ENCODE measurements around the gene CFAP45. TPM values are rescaled to one million over a fixed set of nuclear protein-coding genes. Genes with fewer than 3 reads are reported as not detected.

The CFAP45 gene
- total and polyA plus RNA-seq, 2 donors from 2014 or later = 1.0 to 14.2 TPM

- no peak for DNase-seq
- TF ChIP-seq CTCF (IDR thresholded peaks at IDR 0.05; ENCODE audit: borderline replicate concordance, extremely low read depth, insufficient read depth) = no peak
- H3K36me3 ChIP-seq (ENCODE audit: control insufficient read depth in 2 of 3, insufficient read depth in 3 of 3, low read length in 3 of 3) = no peaks in the 10 kb centered on the region
- FAIRE-seq = no peak
- H3K27ac ChIP-seq (ENCODE audit: low read depth in 2 of 2, low read length in 2 of 2) = no peak overlapping the region
- H3K27me3 ChIP-seq (ENCODE audit: control insufficient read depth, insufficient read depth, low read length) = no peaks in the 10 kb centered on the region
- no peaks in the 10 kb centered on the region for H3K9me3 ChIP-seq (ENCODE audit: control insufficient read depth in 2 of 3, insufficient read depth in 1 of 3, low read length in 3 of 3)
- no peak overlapping the region for H3K4me3 ChIP-seq (ENCODE audit: low read length in 3 of 3)
- intact Hi-C loops (cut with DNase I) = no loop called here
- no peak overlapping the region for H3K9ac ChIP-seq (ENCODE audit: low read length in 3 of 3)
- peaks cover 0 to 2% (median 2%) of the 10 kb centered on the region in 3 donors for H3K4me1 ChIP-seq (ENCODE audit: control insufficient read depth in 2 of 3, insufficient read depth in 2 of 3, low read depth in 1 of 3, low read length in 3 of 3)
Observed at GRCh38 chr1:159839116-159839849, 60.7 kb downstream of the CFAP45 start.

GRCh38 chr1:159838715-159839114 is 61.2 kb downstream of the CFAP45 start:
- H3K9me3 ChIP-seq (ENCODE audit: control insufficient read depth in 2 of 3, insufficient read depth in 1 of 3, low read length in 3 of 3) = no peaks in the 10 kb centered on the region
- H3K36me3 ChIP-seq (ENCODE audit: control insufficient read depth in 2 of 3, insufficient read depth in 3 of 3, low read length in 3 of 3) = no peaks in the 10 kb centered on the region
- no peak overlapping the region for H3K4me3 ChIP-seq (ENCODE audit: low read length in 3 of 3)
- intact Hi-C loops (cut with DNase I) = no loop called here
- TF ChIP-seq CTCF (IDR thresholded peaks at IDR 0.05; ENCODE audit: borderline replicate concordance, extremely low read depth, insufficient read depth) = no peak
- peaks cover 0 to 2% (median 2%) of the 10 kb centered on the region in 3 donors for H3K4me1 ChIP-seq (ENCODE audit: control insufficient read depth in 2 of 3, insufficient read depth in 2 of 3, low read depth in 1 of 3, low read length in 3 of 3)
- no peak for FAIRE-seq
- DNase-seq = no peak
- H3K27ac ChIP-seq (ENCODE audit: low read depth in 2 of 2, low read length in 2 of 2) = no peak overlapping the region
- H3K27me3 ChIP-seq (ENCODE audit: control insufficient read depth, insufficient read depth, low read length) = no peaks in the 10 kb centered on the region
- no peak overlapping the region for H3K9ac ChIP-seq (ENCODE audit: low read length in 3 of 3)

- no peaks in the 10 kb centered on the region for H3K27me3 ChIP-seq (ENCODE audit: control insufficient read depth, insufficient read depth, low read length)
- H3K9me3 ChIP-seq (ENCODE audit: control insufficient read depth in 2 of 3, insufficient read depth in 1 of 3, low read length in 3 of 3) = no peaks in the 10 kb centered on the region
- no peak for TF ChIP-seq CTCF (IDR thresholded peaks at IDR 0.05; ENCODE audit: borderline replicate concordance, extremely low read depth, insufficient read depth)
- FAIRE-seq (no peak), DNase-seq (no peak)
- H3K36me3 ChIP-seq (ENCODE audit: control insufficient read depth in 2 of 3, insufficient read depth in 3 of 3, low read length in 3 of 3) = no peaks in the 10 kb centered on the region
- H3K27ac ChIP-seq (ENCODE audit: low read depth in 2 of 2, low read length in 2 of 2) = no peak overlapping the region
- intact Hi-C loops (cut with DNase I) = no loop called here
- no peak overlapping the region for H3K4me3 ChIP-seq (ENCODE audit: low read length in 3 of 3)
- no peak overlapping the region for H3K9ac ChIP-seq (ENCODE audit: low read length in 3 of 3)
- no peaks in the 10 kb centered on the region for H3K4me1 ChIP-seq (ENCODE audit: control insufficient read depth in 2 of 3, insufficient read depth in 2 of 3, low read depth in 1 of 3, low read length in 3 of 3)
Observed at GRCh38 chr1:159835862-159836525, 64.0 kb downstream of the CFAP45 start.

All from kidney (tissue), 14 donors.